ENCODE results near the gene RPRML. TPM values are rescaled to one million over a fixed set of nuclear protein-coding genes. Genes with fewer than 3 reads are reported as not detected.
"Not testable (repeated sequence)": the region's sequence is repeated elsewhere in the genome, so short reads cannot be mapped to it uniquely, and the experiment has no call there.

Gene RPRML
- total RNA-seq, 1 donor from 2014 or later = not detected

DNA sequence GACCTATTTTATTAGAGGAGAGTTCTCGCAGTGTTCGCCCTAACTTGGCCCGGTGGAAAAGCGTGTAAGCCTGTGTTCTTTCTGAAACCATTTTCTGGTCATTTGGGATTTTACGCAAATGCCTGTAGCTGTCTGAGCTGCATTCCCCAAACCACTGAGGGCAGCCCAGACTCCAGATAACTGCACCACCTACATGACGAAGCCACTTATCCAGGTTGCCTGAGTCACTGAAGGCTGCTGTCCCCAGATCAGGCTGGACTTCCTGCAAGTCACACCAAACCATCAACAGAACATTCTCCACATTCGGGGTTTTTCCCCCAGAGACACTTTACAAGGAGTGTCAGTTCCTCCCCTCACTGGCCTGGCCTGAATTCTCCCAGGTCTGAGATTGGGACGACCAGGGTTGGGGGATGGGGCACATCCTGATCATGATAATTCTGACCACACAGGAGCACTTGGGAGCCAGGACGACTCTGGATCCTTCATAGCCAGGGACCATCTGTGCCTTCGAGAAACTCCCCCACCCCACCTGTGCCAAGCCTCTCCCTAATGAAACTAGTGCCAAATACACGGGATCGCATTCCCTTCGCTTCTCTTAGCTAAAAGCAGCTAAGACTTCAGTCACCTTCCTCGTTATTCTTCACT, 2.3 kb downstream of the RPRML start:
- DNase-seq (ENCODE audit: low spot score) (no peak), ATAC-seq (no peak)

DNA sequence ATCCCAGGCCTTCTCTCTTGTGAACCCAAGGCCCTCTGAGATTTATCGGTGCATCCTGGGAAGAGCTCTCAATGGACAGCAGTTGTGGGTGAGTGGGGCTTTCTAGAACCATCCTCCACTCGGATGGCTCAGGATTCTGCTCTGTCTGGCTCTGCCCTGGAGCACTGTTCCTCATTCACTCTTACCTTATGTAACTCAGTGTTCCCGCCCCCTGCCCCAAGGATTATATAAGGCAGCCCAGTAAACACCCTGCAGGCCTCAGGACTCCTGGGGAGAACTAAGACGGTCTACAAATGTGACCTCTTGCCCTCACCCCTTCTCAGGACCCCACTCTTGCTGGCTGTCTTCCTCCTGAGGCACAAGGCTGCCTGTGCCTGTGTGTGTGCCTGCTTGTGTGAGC, 3.8 kb downstream of the RPRML start:
- no peak for ATAC-seq
- no peak for DNase-seq (ENCODE audit: low spot score)

DNA sequence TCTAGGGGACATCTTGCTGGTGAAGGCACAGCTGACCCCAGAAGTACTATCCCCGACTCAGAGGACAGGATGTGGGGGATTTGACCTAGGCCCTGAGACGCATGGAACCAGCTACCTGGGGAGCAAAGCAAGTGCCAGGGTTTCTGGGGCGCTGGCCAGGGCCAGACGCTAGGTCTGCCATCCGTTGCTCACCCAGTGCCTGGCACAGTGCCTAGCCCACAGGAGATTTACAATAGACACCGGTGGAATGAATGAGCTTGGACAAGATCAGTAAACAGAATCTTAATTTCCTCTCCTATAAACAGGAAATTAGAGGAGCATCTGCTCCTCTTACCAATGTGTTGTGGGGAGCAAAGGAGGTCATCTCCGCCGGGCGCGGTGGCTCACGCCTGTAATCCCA, 5.0 kb downstream of the RPRML start:
- DNase-seq (ENCODE audit: low spot score) (no peak), ATAC-seq (no peak)

DNA sequence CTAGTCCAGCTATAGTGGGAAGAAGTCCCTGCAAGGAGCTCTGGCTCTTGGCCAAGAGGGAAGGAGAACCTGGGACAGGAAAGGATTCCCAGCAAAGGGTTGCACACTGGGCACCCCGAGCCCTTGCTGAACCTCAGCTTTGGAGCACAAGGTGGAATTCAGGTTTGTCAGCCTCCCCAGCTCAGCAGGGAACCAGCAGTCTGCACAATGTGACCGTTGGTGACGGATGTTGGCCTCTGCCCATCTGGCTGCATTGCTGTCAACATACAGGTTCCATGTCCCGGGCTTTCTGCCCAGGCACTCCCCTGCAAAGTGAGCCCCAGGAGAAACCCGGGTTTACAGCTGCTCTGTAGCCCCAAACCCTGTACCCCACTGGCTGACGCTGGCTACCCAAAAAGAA, 6.7 kb downstream of the RPRML start:
- DNase-seq (ENCODE audit: low spot score) (peak; percentile 68), ATAC-seq (peak; percentile 85)

DNA sequence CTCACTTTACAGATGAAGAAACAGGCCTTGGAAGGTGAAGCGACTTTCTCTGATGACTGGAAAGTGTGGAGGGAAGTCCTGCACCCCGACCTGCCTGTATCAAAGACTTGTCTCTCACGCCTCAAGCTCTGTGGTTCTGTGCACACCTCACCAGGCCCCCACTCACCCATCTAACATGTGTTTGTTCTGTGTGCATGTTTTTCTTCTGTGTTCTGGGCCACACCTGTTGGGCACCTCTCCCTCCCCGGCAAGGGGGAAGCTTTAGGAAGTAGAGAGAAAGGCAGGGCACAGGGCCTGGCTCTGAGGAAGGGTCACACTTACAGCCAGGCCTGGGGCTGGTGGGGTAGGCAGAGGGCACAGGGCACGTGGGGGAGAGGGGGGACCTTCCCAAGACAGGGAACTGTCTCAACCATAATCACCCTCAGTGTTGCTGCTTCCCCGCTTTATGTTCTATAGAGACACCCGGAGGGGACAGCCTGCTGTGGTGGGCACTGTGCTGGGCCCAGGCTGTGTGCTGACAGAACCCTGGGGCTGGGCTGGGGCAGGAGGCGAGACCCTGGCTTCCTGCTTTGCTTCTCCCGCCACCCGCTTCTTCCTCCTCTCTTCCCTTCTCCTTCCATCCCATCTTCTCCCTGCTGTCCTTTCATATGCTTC, 7.3 kb downstream of the RPRML start:
- ATAC-seq (no peak), DNase-seq (ENCODE audit: low spot score) (no peak)

DNA sequence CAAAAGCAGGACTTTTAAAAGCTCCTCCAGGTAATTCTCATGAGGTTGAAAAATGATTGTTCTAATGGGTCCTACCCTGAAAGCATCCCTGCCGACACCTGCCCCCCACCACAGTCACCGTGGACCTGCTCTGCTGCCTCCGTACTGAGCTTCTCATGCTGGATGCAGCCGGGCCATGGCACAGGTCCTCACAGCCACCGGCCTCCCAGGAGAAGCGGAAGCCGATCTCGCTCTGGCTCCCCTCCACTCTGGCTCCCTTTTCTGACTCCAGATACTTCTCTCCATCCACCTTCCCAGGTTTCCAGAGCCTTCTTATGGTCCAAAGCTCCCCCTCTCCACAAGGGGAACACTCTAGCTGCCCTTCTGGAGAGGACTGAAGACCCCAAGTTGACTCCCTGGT, 10.2 kb downstream of the RPRML start:
- no peak for DNase-seq (ENCODE audit: low spot score)
- no peak for ATAC-seq

DNA sequence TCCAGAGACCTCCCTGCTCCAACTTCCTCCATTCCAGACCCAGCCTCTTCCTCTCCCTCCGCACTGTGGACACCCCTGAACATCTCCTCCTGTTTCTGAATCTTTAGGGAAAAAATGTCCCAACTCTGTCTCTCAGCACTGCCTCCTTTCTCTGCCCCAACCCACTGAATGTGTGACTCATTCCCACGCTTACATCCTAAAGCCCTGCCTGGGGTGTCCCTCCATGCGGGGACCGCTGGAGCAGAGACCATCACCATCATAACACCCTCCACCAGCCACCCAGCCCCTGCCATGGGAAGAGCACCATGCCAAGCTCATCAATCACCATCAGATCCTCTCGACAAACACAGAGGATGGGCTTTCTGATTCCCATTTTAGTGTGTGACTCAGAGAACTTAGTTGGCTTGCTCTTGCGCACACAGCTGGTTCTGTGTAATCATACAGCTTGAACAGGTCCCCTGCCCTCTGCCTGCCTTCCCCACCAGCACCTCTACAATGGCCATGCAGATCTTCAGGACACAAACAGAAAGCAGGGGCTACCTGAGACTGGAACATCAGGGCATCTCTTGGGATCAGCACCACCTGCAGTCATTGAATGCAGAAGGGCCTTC, 10.7 kb downstream of the RPRML start:
- no peak for ATAC-seq
- no peak for DNase-seq (ENCODE audit: low spot score)

DNA sequence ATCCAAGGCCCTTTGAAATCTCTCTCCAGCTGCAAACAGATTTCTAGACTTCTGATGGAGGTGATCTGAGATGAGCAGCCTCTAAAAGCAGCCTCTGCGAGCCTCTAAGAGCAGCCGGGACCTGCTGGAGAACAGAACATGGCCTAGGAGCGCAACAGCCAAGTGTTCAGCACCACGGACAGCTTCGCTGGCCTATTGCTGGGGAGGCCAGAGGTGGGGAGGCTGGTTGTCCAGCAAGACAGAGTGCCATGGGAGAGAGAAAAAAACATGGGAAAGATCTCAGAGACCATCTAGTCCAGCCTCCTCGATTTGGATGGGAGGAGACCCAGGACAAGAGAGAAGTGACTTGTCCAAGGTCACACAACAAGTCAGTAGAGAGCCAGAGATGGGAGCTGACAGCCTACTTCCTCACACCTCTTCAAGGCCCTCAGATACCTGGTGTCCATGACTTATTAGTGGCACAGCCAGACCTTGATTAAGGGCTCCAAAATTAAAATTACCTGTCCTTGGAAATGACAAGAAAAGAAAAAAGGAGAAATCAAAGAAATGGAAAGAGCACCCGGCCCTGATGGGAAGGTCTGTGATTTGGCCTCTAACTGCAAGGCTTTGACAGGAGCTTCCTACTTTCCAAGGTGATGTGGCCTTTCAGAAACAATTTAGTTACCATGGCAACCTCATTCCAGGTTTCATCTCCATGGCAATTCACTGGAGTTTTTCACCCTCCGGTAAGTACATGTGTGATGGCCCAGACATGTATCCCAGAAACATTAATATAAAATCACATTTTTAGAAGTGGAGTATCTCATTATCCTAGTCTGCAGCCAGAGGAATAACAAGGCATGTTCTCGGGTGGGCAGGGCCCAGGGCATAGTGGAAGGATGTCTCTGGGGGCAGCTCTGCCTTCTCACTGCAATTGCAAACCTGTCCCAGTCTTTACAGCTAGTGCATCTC, 14.5 kb downstream of the RPRML start:
- DNase-seq (ENCODE audit: low spot score) (no peak), ATAC-seq (no peak)

DNA sequence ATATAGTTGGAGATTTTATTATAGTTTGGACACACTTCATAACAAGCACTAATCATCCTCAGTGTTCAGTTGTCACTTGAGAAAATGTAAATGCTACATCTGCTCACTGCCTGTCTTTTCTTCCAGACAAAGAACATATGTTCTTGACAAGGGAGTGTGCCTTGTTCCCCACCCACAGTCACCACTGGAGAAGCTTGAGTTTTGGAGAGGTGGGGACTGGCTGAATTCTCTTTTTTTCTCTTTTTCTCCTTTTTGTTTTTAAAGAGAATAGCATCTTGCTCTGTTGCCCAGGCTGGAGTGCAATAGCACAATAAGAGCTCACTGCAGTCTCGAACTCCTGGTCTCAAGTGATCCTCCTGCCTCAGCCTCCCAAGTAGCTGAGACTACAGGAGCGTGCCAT, 15.5 kb downstream of the RPRML start:
- no peak for ATAC-seq
- no peak for DNase-seq (ENCODE audit: low spot score)

DNA sequence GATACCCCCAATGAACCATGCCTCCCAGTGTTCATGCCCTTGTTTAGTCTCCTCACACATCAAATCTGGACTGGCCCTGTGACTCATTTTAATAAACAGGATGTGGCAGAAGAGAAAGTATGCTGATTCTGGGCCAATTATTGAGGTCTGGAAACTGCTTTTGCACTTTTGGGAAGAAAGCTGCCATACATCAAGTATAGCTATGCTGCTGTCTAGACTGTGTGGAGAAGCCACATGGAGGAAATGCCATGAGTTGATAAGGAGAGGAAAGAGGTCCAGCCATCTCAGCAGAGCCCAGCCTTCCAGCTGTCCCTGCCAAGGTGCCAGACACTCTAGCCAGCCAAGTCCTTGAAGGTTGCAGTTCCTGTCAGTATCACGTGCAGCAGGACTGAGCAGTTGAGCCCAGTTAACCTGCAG, 16.7 kb downstream of the RPRML start:
- ATAC-seq (no peak), DNase-seq (ENCODE audit: low spot score) (no peak)

DNA sequence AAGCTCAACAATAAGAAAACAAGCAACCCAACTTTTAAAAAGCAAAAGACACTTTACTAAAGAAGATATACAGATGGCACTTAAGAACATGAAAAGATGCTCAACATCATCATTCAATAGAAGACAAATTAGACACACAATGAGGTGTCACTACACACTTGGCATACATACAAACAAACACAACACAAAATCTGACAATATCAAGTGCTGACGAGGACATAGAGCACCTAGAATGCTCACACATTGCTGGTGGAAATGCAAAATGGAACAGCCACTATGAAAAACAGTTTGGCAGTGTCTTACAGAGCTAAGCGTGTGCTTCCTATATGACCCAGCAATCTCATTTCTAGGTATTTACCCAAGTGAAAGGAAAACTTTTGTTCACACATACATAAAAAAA, 18.9 kb downstream of the RPRML start:
- DNase-seq (ENCODE audit: low spot score) = no peak
- no peak for ATAC-seq

DNA sequence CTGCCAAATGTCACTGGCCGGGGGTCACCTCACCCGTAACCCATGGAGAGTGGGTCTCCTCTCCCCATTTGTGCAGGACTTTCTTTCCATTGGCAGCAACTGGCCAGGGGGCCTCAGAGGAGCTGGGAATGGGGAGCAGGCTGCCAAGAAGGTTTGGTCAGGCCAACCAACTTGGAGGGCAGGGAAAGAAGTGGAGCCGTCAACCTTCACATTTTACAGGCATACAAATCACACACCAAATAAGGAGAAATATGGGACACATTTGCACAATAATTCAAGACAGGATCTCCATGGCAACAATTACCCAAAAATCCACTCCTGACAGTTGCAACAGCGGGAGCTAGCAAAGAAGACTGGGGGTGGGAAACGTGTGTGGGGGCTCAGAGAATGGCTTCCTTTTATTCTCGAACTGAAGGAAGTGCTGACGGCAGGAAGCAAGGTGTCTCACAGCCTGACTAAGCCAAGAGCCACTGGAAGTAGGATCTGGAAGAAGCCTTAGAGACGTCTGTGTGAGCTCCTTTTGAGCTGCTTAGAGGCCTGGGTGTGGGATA, 20.9 kb downstream of the RPRML start:
- DNase-seq (ENCODE audit: low spot score) = no peak
- no peak for ATAC-seq

DNA sequence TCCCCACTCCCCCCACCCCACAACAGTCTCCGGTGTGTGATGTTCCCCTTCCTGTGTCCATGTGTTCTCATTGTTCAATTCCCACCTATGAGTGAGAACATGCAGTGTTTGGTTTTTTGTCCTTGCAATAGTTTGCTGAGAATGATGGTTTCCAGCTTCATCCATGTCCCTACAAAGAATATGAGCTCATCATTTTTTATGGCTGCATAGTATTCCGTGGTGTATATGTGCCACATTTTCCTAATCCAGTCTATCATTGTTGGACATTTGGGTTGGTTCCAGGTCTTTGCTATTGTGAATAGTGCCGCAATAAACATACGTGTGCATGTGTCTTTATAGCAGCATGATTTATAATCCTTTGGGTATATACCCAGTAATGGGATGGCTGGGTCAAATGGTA, 25.9 kb downstream of the RPRML start:
- DNase-seq (ENCODE audit: low spot score) = not testable (repeated sequence)

DNA sequence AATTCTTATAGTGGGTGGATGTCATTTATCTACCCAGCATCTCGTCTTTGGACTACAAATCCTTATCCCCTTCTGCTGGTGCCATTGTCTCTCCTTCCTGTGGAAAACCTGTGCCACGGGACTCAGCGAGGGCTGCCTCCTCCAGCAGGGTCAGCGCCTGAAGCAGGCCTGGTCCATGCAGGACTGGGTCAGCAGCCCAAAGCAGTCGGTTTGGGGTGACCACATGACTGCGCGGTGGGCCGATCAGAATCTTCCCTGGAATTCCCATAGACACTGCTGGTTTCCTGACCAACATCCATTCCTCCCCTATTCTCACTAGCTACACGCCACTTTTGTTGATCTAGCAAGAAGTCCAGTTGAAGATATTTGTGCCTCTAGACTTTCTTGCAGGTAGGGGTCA, 26.9 kb downstream of the RPRML start:
- DNase-seq (ENCODE audit: low spot score) (no peak), ATAC-seq (no peak)

More for the DNA sequence above, 25.9 kb downstream of the RPRML start:
- ATAC-seq = not testable (repeated sequence)

DNA sequence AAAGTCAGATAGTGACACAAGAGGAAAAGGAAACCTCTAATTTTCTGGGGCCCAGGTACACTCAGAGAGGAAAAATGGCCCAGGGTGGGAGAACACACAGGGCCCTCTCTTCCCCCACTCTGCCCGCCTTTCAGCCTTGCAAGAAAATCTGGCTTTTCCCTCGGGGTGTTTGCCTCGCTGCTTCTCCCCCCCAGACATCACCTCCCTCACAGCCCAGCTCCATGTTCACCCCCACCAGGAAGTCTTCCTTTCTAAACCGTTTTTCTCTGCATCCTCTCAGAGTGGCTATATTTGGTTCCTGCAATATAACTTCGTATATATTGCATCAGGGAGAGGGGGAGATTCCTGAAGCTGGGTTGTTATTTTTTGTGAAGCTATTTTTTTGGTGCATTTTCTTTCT, 27.3 kb downstream of the RPRML start:
- DNase-seq (ENCODE audit: low spot score) (no peak), ATAC-seq (no peak)

DNA sequence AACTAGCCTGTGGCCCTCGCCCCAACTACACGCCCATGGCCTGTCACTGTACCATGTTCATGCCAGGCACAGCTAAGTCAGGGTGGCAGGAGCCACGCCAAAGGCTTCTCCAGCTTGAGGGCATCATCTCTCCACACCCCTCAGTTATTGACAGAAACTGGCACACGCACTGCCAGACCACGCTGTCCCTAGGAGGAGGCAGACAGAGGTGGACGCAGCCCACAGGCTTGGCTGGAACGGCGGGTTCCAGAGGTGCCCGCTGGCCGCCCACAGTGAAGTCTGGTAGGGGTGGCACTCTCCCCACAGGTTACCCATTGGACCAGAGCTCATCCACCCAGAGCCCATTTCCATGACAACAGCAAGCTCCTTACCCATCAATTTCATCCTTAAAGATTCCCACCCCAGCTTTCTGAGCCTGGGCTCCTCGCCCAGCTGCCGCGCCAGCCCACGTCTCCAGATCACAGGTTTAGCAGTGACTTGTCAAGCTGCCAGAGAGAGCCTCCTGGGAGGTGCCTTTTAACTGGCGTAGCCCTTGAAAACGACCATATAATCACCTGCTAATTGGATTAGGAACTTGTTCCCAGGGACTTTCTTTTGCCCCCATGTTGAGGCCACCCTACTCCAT, 27.9 kb downstream of the RPRML start:
- no peak for DNase-seq (ENCODE audit: low spot score)
- peak; percentile 26 for ATAC-seq

DNA sequence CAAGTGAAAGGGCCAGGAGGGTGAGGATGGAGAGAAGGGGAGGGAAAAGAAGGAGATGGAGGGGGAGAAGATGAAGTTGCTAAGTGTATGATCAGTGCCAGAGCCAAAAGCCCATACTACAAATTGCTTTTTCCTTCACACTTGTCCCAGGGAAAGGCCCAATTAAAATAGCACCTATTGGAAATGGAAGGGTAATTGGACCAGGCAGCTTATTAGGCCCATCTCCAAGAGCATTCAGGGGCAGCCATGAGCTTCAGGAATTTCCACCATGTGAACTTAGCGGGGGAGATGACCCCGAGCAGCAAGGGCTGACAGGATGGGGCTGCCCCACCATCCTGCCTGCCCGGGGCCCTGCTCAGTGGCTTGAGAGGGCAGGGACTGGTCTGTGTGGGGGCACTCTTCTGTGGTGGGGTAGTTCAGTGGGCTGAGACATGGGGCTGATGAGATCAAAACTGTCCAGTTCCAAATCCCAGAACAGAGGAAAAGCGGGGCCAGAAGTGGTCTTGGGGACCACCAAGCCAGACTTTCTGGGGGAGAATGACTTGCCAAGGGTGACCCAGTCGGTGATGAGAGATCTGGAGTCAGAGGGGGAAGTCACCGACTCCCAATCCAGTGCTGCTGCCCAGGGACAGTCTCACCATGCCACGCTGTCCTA, 28.6 kb downstream of the RPRML start:
- DNase-seq (ENCODE audit: low spot score) = no peak
- peak; percentile 16 for ATAC-seq

DNA sequence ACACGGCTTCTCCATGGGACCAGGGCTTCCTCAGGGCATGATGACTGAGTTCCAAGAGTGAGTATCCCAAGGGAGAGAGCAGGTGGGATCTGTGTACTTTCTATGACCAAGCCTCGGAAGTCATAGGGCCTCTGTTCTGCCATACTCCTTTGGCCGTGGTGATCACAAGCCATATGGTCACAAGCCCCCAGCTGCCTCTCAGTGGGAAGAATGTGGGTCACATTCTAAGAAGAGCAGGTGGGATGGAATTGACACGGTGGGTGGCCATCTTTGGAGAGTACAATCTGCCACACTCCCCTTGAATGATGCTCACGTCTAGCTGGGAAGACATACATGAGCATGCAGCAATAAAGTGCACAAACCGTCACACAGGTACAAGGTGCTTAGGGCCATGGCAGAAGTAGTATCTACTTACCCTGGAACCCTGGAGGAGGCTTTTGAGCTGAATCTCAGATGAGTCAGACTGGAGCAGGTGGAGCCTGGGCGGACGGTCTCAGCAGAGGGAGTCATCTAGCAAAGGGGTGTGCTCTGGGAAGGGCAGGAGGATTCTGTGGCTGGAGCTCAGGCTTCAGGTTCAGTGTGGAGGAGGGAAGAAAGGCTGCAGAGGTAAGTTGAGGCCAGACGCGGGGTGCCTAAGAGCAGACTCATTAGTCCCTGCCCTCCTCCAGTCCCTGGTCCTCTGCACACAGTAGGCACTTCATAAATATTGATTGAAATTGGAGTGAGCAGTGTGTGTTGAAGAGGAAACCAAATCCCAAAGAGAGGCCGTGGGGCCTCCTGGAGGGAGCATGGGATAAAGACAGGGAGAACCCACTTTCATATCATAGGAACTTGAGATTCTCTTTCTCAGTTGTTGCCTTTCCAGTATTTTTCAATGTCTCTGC, 29.5 kb downstream of the RPRML start:
- DNase-seq (ENCODE audit: low spot score) = peak; percentile 24
- no peak for ATAC-seq

DNA sequence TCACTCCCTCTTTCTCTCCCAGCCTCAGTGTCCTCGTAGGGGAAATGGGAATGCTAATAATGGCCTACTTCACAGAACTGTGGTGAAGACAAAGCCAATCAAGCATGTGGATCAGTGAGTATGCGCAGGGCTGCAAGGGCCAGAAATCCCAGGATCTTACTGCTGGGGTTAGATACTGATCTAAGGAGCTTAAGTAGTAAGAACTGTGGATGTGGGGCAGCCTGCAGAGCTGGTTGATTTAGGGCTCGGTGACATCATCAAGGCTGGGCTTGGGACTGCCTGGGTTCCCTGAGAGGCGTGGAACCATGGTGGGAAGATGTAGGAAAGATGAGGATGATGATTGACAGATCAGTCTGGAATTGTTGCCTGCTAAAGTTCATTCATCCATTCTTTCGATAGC, 30.5 kb downstream of the RPRML start:
- no peak for ATAC-seq
- no peak for DNase-seq (ENCODE audit: low spot score)

Data from left lobe of liver (tissue), 2 donors.